ENCODE results near the gene ERGIC1.
"Not testable (repeated sequence)": the region's sequence is repeated elsewhere in the genome, so short reads cannot be mapped to it uniquely, and the experiment has no call there.

ERGIC1 gene

GRCh38 chr5:172849606-172850453 lies 15.8 kb downstream of the ERGIC1 start:
- no peak for DNase-seq

GRCh38 chr5:172850454-172850797 lies 16.4 kb downstream of the ERGIC1 start:
- DNase-seq: no peak

DNA sequence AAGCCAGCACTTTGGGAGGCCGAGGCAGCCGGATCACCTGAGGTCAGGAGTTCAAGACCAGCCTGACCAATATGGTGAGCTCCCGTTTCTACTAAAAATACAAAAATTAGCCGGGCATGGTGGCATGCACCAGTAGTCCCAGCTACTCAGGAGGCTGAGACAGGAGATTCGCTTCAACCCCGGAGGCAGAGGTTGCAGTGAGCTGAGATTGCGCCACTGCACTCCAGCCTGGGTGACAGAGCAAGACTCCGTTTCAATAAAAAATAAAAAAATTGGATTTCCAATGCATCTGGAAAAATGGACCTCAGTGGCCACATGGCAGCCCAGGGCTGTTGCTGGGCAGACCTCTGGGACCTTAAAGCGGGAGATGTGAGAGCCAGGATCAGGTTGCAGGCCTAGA lies 17.2 kb downstream of the ERGIC1 start:
- not testable (repeated sequence) for DNase-seq

- no peak for DNase-seq
Observed at GRCh38 chr5:172852490-172853354, 18.7 kb downstream of the ERGIC1 start.

GRCh38 chr5:172853355-172853975 lies 19.4 kb downstream of the ERGIC1 start:
- DNase-seq: no peak

- no peak for DNase-seq
Observed at GRCh38 chr5:172854451-172854871, 20.4 kb downstream of the ERGIC1 start.

DNA sequence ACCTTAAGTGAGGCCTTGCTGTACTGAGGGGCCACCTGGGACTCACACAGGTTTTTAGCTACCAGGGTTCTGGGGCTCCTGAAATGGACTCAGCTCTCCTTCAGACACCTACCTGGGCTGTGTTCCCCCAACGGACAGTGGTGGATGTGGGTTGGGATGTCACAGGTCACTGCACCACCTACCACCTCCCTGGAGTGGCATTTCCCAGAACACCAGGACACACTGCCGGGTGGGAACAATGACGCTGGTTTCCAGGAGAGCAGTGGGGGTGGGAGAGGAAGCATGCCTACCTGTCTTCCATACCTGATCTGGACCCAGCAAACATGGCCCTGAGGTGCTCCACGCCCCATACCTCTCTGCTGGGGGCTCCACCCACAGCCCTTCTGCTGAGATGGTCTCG lies 20.9 kb downstream of the ERGIC1 start:
- no peak for DNase-seq

- no peak for DNase-seq
Observed at GRCh38 chr5:172855597-172856292, 21.7 kb downstream of the ERGIC1 start.

GRCh38 chr5:172856336-172856735 lies 22.3 kb downstream of the ERGIC1 start:
- no peak for DNase-seq

GRCh38 chr5:172857982-172858381 lies 23.9 kb downstream of the ERGIC1 start:
- no peak for DNase-seq

GRCh38 chr5:172858511-172858989 lies 24.5 kb downstream of the ERGIC1 start:
- DNase-seq: no peak

GRCh38 chr5:172858990-172859811 lies 25.1 kb downstream of the ERGIC1 start:
- DNase-seq: no peak

- no peak for DNase-seq
Observed at GRCh38 chr5:172859966-172860365, 25.9 kb downstream of the ERGIC1 start.

GRCh38 chr5:172860520-172861443 lies 26.7 kb downstream of the ERGIC1 start:
- DNase-seq: no peak

DNA sequence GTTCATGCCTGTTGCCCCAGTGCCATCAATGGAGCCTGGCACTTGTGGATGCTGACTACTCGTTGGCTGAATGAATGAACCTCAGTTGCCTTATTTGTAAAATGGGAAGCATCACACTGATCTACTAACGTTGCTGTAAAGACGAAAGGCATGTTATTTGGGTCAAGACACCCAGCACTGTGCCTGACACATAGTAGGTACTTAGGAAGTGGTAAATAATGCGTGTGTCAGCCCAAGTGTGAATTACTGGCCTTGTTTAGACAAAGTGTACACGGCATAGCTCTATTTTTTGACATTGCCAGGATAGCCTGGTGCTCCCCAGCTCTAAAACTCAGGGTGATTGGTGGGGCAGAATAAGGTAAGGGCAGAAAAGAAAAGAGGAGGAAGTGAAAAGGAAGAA lies 27.4 kb downstream of the ERGIC1 start:
- DNase-seq: no peak

DNA sequence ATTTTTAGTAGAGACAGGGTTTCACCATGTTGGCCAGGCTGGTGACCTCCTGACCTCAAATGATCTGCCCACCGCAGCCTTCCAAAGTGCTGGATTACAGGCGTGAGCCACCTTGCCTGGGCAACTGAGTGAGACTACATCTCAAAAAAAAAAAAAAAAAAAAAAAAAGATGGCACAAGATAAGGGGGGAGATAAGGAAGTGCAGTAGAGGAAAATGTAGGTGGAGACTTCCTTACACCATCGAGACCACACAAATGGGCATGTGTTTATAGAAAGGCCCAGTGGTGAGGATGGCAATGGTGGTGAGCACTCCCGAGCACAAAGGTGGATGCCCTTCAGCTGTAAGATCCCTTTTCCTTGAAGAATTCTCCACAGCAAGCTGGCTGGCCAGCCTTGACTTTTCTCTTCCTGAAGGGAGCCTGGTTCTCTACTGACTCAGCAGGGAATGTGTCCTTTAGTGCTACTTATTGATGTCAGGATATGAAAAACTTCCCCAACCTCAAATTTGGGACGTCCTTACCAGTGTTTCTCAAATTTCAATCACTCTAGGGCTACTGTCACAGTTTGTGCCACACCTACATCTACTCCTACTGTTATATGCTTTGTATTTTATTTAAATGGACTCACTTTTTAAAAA lies 28.2 kb downstream of the ERGIC1 start:
- no peak for DNase-seq

DNA sequence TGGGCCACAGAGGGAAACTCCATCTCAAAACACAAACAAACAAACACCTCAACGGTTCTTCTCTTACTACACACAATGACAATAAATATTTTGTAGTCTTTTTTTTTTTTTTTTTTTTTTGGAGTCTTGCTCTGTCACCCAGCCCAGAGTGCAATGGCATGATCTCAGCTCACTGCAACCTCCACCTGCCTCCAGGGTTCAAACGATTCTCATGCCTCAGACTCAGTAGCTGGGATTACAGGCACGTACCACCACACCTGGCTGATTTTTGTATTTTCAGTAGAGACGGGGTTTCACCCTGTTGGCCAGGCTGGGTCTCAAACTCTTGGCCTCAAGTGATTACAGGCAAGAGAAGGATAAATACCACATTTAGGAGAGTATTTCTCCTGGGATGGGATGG lies 30.1 kb downstream of the ERGIC1 start:
- not testable (repeated sequence) for DNase-seq

GRCh38 chr5:172864747-172865146 lies 30.7 kb downstream of the ERGIC1 start:
- DNase-seq: no peak

DNA sequence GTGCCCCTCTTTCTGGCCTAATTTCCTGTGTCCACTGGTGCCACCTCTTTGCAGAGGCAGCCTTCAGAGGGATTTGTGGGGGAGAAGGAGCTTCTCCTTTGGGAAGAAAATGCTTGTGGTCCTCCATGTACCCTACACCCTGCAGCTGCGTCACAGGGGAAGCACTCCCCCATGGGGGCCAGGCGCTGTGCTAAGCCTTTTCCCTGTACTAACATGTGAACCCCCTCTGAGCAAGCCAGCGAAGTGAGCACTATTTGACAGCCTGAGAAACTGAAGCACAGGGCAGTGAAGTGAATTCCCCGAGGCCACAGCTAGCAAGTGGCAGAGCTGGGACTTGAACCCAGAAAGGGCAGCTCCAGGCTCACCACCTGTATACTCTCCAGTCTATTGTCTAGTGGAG lies 32.3 kb downstream of the ERGIC1 start:
- no peak for DNase-seq

Data from DMS53 (cell line).